IPS-18c (cell line): ENCODE data around the gene PCDH12.
A peak's percentile ranks its signal among the peaks of the same experiment; 100 is the strongest.
"Not testable (repeated sequence)": the region's sequence is repeated elsewhere in the genome, so short reads cannot be mapped to it uniquely, and the experiment has no call there.

Source experiments
- H3K4me3 ChIP-seq: 2 replicates; pipeline ENCODE4 v1.7.0; 2013; ENCODE audit warnings: low read depth, mild to moderate bottlenecking, low read length, moderate library complexity; ENCODE audit not compliant: insufficient read depth
- H3K9me3 ChIP-seq: one replicate; pipeline ENCODE4 v1.6.1; 2013; ENCODE audit warnings: mild to moderate bottlenecking, low read length, moderate library complexity; ENCODE audit not compliant: control insufficient read depth, insufficient read depth

The PCDH12 gene

GRCh38 chr5:141922827-141923447, 35.1 kb downstream of the PCDH12 start:
- H3K9me3 ChIP-seq, result not testable (repeated sequence)
- H3K4me3 ChIP-seq, result peak overlapping the region; percentile 91

- no peak overlapping the region for H3K4me3 ChIP-seq
- no peaks in the 10 kb centered on the region for H3K9me3 ChIP-seq
These were observed 37.2 kb downstream of the PCDH12 start for GRCh38 chr5:141920771-141921170.

GRCh38 chr5:141919218-141920119, 38.5 kb downstream of the PCDH12 start:
- Histone ChIP-seq H3K4me3 (no peak overlapping the region), H3K9me3 (no peaks in the 10 kb centered on the region)

- Histone ChIP-seq H3K4me3 (no peak overlapping the region), H3K9me3 (no peaks in the 10 kb centered on the region)
These were observed 40.2 kb downstream of the PCDH12 start for GRCh38 chr5:141917760-141918159.

GRCh38 chr5:141916522-141916921, 41.5 kb downstream of the PCDH12 start:
- no peak overlapping the region for H3K4me3 ChIP-seq
- H3K9me3 ChIP-seq, result no peaks in the 10 kb centered on the region

- H3K4me3 ChIP-seq, result no peak overlapping the region
- H3K9me3 ChIP-seq, result no peaks in the 10 kb centered on the region
These were observed 42.1 kb downstream of the PCDH12 start for GRCh38 chr5:141915881-141916336.

GRCh38 chr5:141914797-141915196, 43.2 kb downstream of the PCDH12 start:
- no peaks in the 10 kb centered on the region for H3K9me3 ChIP-seq
- no peak overlapping the region for H3K4me3 ChIP-seq

- peak overlapping the region; percentile 53 for H3K4me3 ChIP-seq
- H3K9me3 ChIP-seq, result no peaks in the 10 kb centered on the region
These were observed 43.7 kb downstream of the PCDH12 start for GRCh38 chr5:141914199-141914743.

GRCh38 chr5:141913560-141914198, 44.3 kb downstream of the PCDH12 start:
- peak overlapping the region; percentile 53 for H3K4me3 ChIP-seq
- no peaks in the 10 kb centered on the region for H3K9me3 ChIP-seq

- H3K9me3 ChIP-seq, result no peaks in the 10 kb centered on the region
- H3K4me3 ChIP-seq, result no peak overlapping the region
These were observed 47.7 kb downstream of the PCDH12 start for GRCh38 chr5:141910271-141910673.

- H3K9me3 ChIP-seq, result no peaks in the 10 kb centered on the region
- no peak overlapping the region for H3K4me3 ChIP-seq
These were observed 48.8 kb downstream of the PCDH12 start for GRCh38 chr5:141909212-141909611.

- H3K9me3 ChIP-seq, result no peaks in the 10 kb centered on the region
- H3K4me3 ChIP-seq, result no peak overlapping the region
These were observed 49.2 kb downstream of the PCDH12 start for GRCh38 chr5:141908796-141909195.

- no peak overlapping the region for H3K4me3 ChIP-seq
- H3K9me3 ChIP-seq, result no peaks in the 10 kb centered on the region
These were observed 51.0 kb downstream of the PCDH12 start for GRCh38 chr5:141906972-141907371.

- no peaks in the 10 kb centered on the region for H3K9me3 ChIP-seq
- no peak overlapping the region for H3K4me3 ChIP-seq
These were observed 51.5 kb downstream of the PCDH12 start for GRCh38 chr5:141906517-141906916.

- no peak overlapping the region for H3K4me3 ChIP-seq
- H3K9me3 ChIP-seq, result no peaks in the 10 kb centered on the region
These were observed 53.5 kb downstream of the PCDH12 start for GRCh38 chr5:141904551-141904950.

GRCh38 chr5:141903261-141903660, 54.7 kb downstream of the PCDH12 start:
- no peak overlapping the region for H3K4me3 ChIP-seq
- H3K9me3 ChIP-seq, result no peaks in the 10 kb centered on the region

- no peak overlapping the region for H3K4me3 ChIP-seq
- no peaks in the 10 kb centered on the region for H3K9me3 ChIP-seq
These were observed 55.8 kb downstream of the PCDH12 start for GRCh38 chr5:141902015-141902814.
